Endothelial cell of umbilical vein (primary cell): ENCODE data around the gene FAM117B.

Experiments
- EZH2 ChIP-seq: IDR thresholded peaks from 2 replicates; pipeline ENCODE4 v1.6.1; 2012; ENCODE audit warnings: borderline replicate concordance, low read depth, mild to moderate bottlenecking, moderate library complexity, low read length, inconsistent platforms; ENCODE audit not compliant: severe bottlenecking
- JUN ChIP-seq: IDR thresholded peaks from 2 replicates; pipeline ENCODE4 v1.6.1; 2011; ENCODE audit warnings: borderline replicate concordance, low read depth; ENCODE audit not compliant: insufficient read length, insufficient read depth
- MAX ChIP-seq: IDR thresholded peaks from 2 replicates; pipeline ENCODE4 v1.6.1; 2011; ENCODE audit not compliant: insufficient read depth, insufficient read length
- POLR2A ChIP-seq: IDR thresholded peaks from 2 replicates; pipeline ENCODE4 v1.6.1; 2012; ENCODE audit warnings: low read depth, mild to moderate bottlenecking, control low read depth, low read length
- TF ChIP-seq, protein P1 (sequence below), 2 donors: IDR thresholded peaks; 1 replicate in 1 of 2; 2 replicates in 1 of 2; pipeline ENCODE4 v1.5.1; 2011; ENCODE audit warnings: low read length in 2 of 2, mild to moderate bottlenecking in 2 of 2, moderate library complexity in 2 of 2, control low read depth in 1 of 2, inconsistent platforms in 1 of 2, low read depth in 1 of 2; ENCODE audit not compliant: insufficient read depth in 1 of 2; ENCODE audit errors: extremely low read depth in 1 of 2

DNA sequence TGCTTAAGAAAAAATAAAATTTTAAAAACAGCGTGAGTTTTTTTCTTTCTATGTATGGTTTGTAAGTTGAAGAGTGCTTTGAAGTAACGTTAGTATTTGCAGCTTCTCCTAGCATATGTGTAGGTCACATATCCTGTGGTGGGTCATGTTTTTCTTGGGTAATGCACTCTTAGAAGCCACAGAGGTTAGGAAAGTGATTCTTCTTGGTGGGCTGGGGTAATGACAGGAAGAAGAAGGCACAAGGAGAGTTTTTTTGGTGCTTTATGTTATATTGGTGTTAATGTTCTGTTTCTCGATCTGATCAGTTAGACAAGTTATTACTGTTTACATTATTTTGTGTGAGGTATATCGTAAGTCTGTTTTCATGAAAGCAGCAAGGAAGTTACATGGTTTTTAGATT is 127.8 kb downstream of the FAM117B start:
- TF ChIP-seq, protein P1, sequence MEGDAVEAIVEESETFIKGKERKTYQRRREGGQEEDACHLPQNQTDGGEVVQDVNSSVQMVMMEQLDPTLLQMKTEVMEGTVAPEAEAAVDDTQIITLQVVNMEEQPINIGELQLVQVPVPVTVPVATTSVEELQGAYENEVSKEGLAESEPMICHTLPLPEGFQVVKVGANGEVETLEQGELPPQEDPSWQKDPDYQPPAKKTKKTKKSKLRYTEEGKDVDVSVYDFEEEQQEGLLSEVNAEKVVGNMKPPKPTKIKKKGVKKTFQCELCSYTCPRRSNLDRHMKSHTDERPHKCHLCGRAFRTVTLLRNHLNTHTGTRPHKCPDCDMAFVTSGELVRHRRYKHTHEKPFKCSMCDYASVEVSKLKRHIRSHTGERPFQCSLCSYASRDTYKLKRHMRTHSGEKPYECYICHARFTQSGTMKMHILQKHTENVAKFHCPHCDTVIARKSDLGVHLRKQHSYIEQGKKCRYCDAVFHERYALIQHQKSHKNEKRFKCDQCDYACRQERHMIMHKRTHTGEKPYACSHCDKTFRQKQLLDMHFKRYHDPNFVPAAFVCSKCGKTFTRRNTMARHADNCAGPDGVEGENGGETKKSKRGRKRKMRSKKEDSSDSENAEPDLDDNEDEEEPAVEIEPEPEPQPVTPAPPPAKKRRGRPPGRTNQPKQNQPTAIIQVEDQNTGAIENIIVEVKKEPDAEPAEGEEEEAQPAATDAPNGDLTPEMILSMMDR (IDR thresholded peaks at IDR 0.05; ENCODE audit: extremely low read depth in 1 of 2, insufficient read depth in 1 of 2, low read depth in 1 of 2, low read length in 2 of 2) = no peak
- no peak for TF ChIP-seq EZH2
- no peak for TF ChIP-seq POLR2A
- TF ChIP-seq MAX = no peak
- TF ChIP-seq JUN = no peak
